RCC 7860 (cell line): ENCODE measurements around the gene MXI1.
"Not testable (repeated sequence)": the region's sequence is repeated elsewhere in the genome, so short reads cannot be mapped to it uniquely, and the experiment has no call there.

ENCODE experiments used
- DNase-seq: peaks from one replicate; pipeline ENCODE4 v3.0.0-alpha.2; 2015; ENCODE audit warnings: low spot score
- FAIRE-seq: peaks from 2 replicates; lab custom pipeline; 2012; peaks lifted over from hg19 to GRCh38; lab: Jason Lieb, UNC

Gene MXI1

GRCh38 chr10:110233846-110234245 lies 26.4 kb downstream of the MXI1 start:
- FAIRE-seq: no peak

GRCh38 chr10:110237894-110238480 lies 30.6 kb downstream of the MXI1 start:
- FAIRE-seq (no peak), DNase-seq (no peak)

More at GRCh38 chr10:110233846-110234245, 26.4 kb downstream of the MXI1 start:
- DNase-seq: no peak

GRCh38 chr10:110239892-110240291 lies 32.5 kb downstream of the MXI1 start:
- DNase-seq (no peak), FAIRE-seq (no peak)

- FAIRE-seq: no peak
- DNase-seq: no peak
These were observed 34.0 kb downstream of the MXI1 start for GRCh38 chr10:110241407-110241806.

- FAIRE-seq (no peak), DNase-seq (no peak)
These were observed 34.4 kb downstream of the MXI1 start for GRCh38 chr10:110241841-110242240.

GRCh38 chr10:110242511-110242910 lies 35.1 kb downstream of the MXI1 start:
- DNase-seq: no peak
- no peak for FAIRE-seq

- no peak for FAIRE-seq
- no peak for DNase-seq
These were observed 37.1 kb downstream of the MXI1 start for GRCh38 chr10:110244550-110244949.

- not testable (repeated sequence) for FAIRE-seq, DNase-seq
These were observed 40.4 kb downstream of the MXI1 start for GRCh38 chr10:110247833-110248232.

GRCh38 chr10:110249489-110249888 lies 42.1 kb downstream of the MXI1 start:
- DNase-seq: not testable (repeated sequence)
- FAIRE-seq: peak; percentile 11

GRCh38 chr10:110251392-110251791 lies 44.0 kb downstream of the MXI1 start:
- not testable (repeated sequence) for FAIRE-seq, DNase-seq

- DNase-seq: no peak
- no peak for FAIRE-seq
These were observed 44.7 kb downstream of the MXI1 start for GRCh38 chr10:110252151-110252550.

GRCh38 chr10:110254467-110254866 lies 47.1 kb downstream of the MXI1 start:
- DNase-seq: no peak
- FAIRE-seq: no peak

- FAIRE-seq: no peak
These were observed 51.1 kb downstream of the MXI1 start for GRCh38 chr10:110258542-110258941.

GRCh38 chr10:110259317-110259716 lies 51.9 kb downstream of the MXI1 start:
- FAIRE-seq (no peak), DNase-seq (no peak)

More at GRCh38 chr10:110258542-110258941, 51.1 kb downstream of the MXI1 start:
- no peak for DNase-seq

- DNase-seq: no peak
- FAIRE-seq: no peak
These were observed 53.5 kb downstream of the MXI1 start for GRCh38 chr10:110260746-110261477.

- FAIRE-seq (no peak), DNase-seq (no peak)
These were observed 55.8 kb downstream of the MXI1 start for GRCh38 chr10:110263164-110263563.

- no peak for DNase-seq
- FAIRE-seq: no peak
These were observed 58.3 kb downstream of the MXI1 start for GRCh38 chr10:110265573-110266193.

GRCh38 chr10:110267276-110267675 lies 59.9 kb downstream of the MXI1 start:
- FAIRE-seq: no peak
- DNase-seq: no peak

GRCh38 chr10:110268442-110268841 lies 61.0 kb downstream of the MXI1 start:
- DNase-seq (no peak), FAIRE-seq (no peak)

GRCh38 chr10:110268971-110269370 lies 61.6 kb downstream of the MXI1 start:
- no peak for FAIRE-seq
- DNase-seq: no peak

GRCh38 chr10:110269374-110270318 lies 62.2 kb downstream of the MXI1 start:
- no peak for DNase-seq
- no peak for FAIRE-seq
